AG09319 (cell line): ENCODE measurements around the gene SGIP1.

Experiments used
- DNase-seq: peaks from one replicate; pipeline ENCODE4 v3.0.0-alpha.2; 2010; ENCODE audit warnings: low read depth; ENCODE audit errors: extremely low read depth
- TF ChIP-seq, protein P1 (sequence below): IDR thresholded peaks from 2 replicates; pipeline ENCODE4 v1.5.1; 2011; ENCODE audit warnings: low read depth, mild to moderate bottlenecking, inconsistent platforms, low read length, moderate library complexity

SGIP1 gene

DNA sequence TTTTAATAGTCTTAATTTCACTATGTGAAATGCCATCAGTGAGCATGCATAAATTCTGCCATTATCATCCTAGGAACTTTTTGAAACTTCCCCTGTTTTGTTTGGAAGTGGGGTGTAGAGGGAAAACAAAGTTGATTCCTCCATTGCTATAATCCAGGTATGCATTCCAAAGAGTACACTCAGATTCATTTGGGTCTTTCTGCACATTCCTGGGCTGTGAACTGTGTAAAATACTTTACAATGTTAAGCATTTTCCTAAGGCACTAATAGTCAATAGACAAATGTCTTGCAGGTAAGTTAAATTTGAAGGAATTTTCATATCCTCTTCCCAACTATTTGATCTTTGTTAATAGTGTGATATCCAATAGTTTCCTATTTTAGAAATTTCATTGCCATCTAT is 36.2 kb downstream of the SGIP1 start:
- no peak for DNase-seq
- TF ChIP-seq, protein P1, sequence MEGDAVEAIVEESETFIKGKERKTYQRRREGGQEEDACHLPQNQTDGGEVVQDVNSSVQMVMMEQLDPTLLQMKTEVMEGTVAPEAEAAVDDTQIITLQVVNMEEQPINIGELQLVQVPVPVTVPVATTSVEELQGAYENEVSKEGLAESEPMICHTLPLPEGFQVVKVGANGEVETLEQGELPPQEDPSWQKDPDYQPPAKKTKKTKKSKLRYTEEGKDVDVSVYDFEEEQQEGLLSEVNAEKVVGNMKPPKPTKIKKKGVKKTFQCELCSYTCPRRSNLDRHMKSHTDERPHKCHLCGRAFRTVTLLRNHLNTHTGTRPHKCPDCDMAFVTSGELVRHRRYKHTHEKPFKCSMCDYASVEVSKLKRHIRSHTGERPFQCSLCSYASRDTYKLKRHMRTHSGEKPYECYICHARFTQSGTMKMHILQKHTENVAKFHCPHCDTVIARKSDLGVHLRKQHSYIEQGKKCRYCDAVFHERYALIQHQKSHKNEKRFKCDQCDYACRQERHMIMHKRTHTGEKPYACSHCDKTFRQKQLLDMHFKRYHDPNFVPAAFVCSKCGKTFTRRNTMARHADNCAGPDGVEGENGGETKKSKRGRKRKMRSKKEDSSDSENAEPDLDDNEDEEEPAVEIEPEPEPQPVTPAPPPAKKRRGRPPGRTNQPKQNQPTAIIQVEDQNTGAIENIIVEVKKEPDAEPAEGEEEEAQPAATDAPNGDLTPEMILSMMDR = no peak

DNA sequence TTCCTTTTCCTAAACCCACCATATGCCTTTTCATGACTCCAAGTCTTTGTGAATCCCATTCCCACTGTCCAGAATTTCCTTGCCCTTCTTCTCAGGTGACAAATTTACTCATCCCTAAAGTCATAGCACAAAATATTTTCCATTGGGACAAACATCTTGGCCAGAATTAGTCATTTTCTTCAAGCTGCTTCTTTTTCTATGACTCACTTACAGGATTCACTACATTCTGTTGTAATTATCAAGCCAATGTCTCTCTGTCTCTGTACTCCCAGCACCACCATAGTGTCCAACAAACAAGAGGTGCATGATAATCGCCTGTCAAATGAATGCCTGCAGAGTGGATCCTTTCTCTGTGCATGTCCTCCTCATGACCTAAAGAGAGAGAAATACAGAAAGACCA is 37.8 kb downstream of the SGIP1 start:
- TF ChIP-seq, protein P1 = no peak
- DNase-seq = no peak

DNA sequence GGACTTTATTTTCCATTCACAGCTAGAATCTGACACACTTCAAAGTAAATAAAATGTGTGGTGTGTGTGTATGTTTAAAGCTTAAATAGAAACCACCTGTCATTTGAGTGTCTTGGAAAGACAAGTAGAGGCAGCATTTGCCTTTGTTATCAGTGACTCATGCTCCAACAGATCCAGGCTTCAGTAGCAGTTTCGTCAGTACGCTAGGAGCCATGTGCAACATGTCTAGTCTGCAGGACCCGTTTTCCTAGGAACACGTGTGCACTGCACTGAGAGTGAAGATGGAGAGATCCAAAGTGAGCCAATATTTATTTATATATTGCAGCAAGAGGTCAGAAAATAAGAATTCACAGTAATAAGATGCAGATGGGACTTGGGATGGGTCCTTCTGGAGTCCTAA is 41.8 kb downstream of the SGIP1 start:
- DNase-seq = peak; percentile 94
- TF ChIP-seq, protein P1 = no peak

DNA sequence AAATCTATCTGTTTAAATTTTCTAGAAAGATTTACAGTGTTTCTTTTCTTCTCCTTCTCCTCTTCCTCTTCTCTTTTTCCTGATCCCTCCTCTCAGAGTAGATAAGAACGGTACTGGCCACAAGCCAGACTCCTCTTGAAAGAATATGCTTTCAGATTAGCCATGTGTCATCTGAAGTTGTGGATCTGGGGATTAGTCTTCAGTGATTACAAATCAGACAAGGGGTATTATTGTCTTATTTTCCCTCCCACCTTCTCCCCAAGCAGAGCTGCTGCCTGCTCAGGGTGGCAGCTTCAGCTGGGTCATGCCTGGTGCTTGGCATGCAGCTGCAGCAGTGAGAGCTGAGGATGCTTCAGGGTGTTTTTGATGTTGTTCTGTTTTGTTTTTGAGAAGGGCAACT is 42.7 kb downstream of the SGIP1 start:
- no peak for DNase-seq
- TF ChIP-seq, protein P1 = no peak

DNA sequence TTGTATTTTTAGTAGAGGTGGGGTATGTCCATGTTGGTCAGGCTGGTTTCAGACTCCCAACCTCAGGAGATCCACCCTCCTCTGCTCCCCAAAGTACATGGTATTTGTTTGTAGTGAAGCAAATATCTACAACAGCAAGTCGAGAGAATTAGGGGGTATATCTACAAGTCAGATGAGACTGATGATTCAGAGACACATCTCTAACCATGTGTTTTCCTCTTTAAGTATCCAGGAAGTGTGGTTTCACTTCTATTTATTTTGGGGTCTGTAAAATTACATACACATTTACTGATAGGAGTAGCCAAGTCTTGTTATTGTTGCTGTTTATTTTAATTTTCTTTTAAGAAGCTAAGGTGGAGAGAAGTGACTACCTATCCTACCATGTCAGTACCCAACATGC is 44.9 kb downstream of the SGIP1 start:
- TF ChIP-seq, protein P1 = no peak
- DNase-seq = no peak

DNA sequence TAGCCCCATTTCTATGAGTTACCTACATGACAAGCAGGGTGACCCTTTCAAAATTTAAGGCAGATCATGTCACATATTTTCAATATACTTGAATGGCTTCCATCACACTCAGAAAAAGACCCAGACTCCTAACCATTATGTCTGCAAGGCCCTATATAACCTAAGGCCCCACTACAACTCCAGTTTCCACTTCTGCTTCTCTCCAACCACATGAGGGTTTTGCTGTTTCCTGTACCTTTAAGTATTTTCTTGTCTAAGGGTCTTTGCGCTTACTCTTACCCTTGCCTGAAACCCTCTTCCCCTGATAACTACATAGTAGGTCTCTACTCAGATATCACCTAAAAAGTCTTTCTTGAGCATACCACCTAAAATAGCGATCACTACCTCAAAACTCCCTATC is 46.1 kb downstream of the SGIP1 start:
- TF ChIP-seq, protein P1 = no peak
- DNase-seq = no peak

DNA sequence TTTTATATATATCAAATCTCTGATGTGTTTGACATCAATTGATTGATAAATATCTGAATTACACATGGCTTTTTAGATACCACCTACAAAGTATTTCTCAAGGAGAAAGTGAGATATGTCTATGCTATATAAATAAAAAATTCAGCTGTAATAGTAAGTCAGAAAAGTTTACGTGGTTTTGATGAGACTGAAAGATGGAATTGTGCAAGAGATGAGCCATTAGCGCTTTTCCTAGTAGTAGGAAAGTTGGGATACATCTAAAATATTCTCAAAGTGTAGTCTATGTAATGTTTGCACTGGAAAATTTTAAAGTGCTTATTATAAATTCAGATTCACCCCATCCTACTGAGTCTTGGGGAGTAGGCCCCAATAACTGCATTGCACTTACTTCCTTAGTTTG is 49.1 kb downstream of the SGIP1 start:
- DNase-seq = no peak
- TF ChIP-seq, protein P1 = no peak
